HepG2 (cell line): ENCODE measurements around the gene DDX11. TPM values are rescaled to one million over a fixed set of nuclear protein-coding genes. Genes with fewer than 3 reads are reported as not detected.
"Not testable (repeated sequence)": the region's sequence is repeated elsewhere in the genome, so short reads cannot be mapped to it uniquely, and the experiment has no call there.

ENCODE experiments used
- ATAC-seq: fragments of 200-7000 bp; cut with Tn5 transposase; 3 replicates; pipeline ENCODE4 v1.9.1; 2020; ENCODE audit warnings: mild to moderate bottlenecking, moderate library complexity
- BruUV-seq: library from RNA; stranded (reverse); fragments of 400-500 nt; replicated peaks from 2 replicates; lab custom pipeline; 2021; lab: Mats Ljungman, UMichigan
- CTCF ChIA-PET: fragments of 300-600 bp; formaldehyde crosslinking; extraction: SDS; loops from one replicate; lab custom pipeline; 2021; ENCODE audit warnings: low total read pairs, inconsistent platforms, low intra/inter-chr PET ratio; lab: Yijun Ruan, JAX
- POLR2A ChIA-PET: fragments of 350-600 bp; sonication (Branson Sonifier 250); formaldehyde crosslinking; loops from one replicate; lab custom pipeline; 2020; ENCODE audit warnings: antibody characterized with exemption, inconsistent platforms; lab: Yijun Ruan, JAX
- DNase-seq: peaks from one replicate; pipeline ENCODE4 v3.0.0-alpha.2; 2015; ENCODE audit warnings: low spot score
- FAIRE-seq: peaks from 3 replicates; lab custom pipeline; 2011; peaks lifted over from hg19 to GRCh38; lab: Jason Lieb, UNC
- H2AFZ ChIP-seq: one replicate; pipeline ENCODE4 v1.6.1; 2011; ENCODE audit warnings: low read length, inconsistent platforms
- H3K27ac ChIP-seq: fragments of 300-600 bp; 3 replicates; pipeline ENCODE4 v1.8.0; 2011; ENCODE audit warnings: mixed run types, mild to moderate bottlenecking, mixed read lengths, low read length, inconsistent platforms; ENCODE audit not compliant: insufficient read depth; ENCODE audit errors: extremely low read length
- H3K27me3 ChIP-seq, 2 experiments: fragments of 200-600 bp in 1 of 2; 2 replicates in 1 of 2; 3 replicates in 1 of 2; pipeline versions ENCODE4 v1.6.0 to v1.8.0; 2011; ENCODE audit warnings: low read length in 2 of 2, mild to moderate bottlenecking in 2 of 2, moderate library complexity in 2 of 2, inconsistent platforms in 1 of 2; ENCODE audit not compliant: insufficient read depth in 2 of 2, control insufficient read depth in 1 of 2
- H3K36me3 ChIP-seq, 2 experiments: fragments of 200-600 bp in 1 of 2; replicated peaks in 1 of 2; 2 replicates in 1 of 2; 3 replicates in 1 of 2; pipeline versions ENCODE4 v1.5.1 to v1.8.0; 2011; ENCODE audit warnings: low read length in 2 of 2, inconsistent platforms in 1 of 2; ENCODE audit not compliant: insufficient read depth in 2 of 2, control insufficient read depth in 1 of 2
- H3K4me1 ChIP-seq: 2 replicates; pipeline ENCODE4 v1.5.1; 2012; ENCODE audit warnings: low read length, inconsistent platforms; ENCODE audit not compliant: insufficient read depth
- H3K4me2 ChIP-seq: 2 replicates; pipeline ENCODE4 v1.6.0; 2011; ENCODE audit warnings: low read depth, low read length, inconsistent platforms
- H3K4me3 ChIP-seq, 3 experiments: fragments of 200-600 bp in 1 of 3; sonication (generic), shearing (Covaris generic) in 1 of 3; replicated peaks in 1 of 3; 2 replicates each; pipeline ENCODE4 v1.5.1; 2011 to 2016; ENCODE audit warnings: low read length in 3 of 3, inconsistent platforms in 2 of 3, low read depth in 2 of 3, mild to moderate bottlenecking in 2 of 3, control low read depth in 1 of 3, mixed read lengths in 1 of 3; ENCODE audit not compliant: insufficient read depth in 1 of 3
- H3K79me2 ChIP-seq: one replicate; pipeline ENCODE4 v1.6.1; 2011; ENCODE audit warnings: low read length, inconsistent platforms; ENCODE audit not compliant: insufficient read depth
- H3K9ac ChIP-seq: 2 replicates; pipeline ENCODE4 v1.6.0; 2011; ENCODE audit warnings: mild to moderate bottlenecking, low read depth, low read length, inconsistent platforms; ENCODE audit not compliant: insufficient read depth
- H3K9me3 ChIP-seq: 2 replicates; pipeline ENCODE4 v1.5.1; 2012; ENCODE audit warnings: mild to moderate bottlenecking, low read length
- H4K20me1 ChIP-seq: 2 replicates; pipeline ENCODE4 v1.6.0; 2011; ENCODE audit warnings: inconsistent platforms, mild to moderate bottlenecking, low read length, moderate library complexity; ENCODE audit not compliant: insufficient read depth
- WGBS: methylation state at CpG from one replicate; pipeline ENCODE4 v1.1.6; 2017; ENCODE audit warnings: low lambda C conversion rate; 5-methylcytosine and 5-hydroxymethylcytosine counted together
- in situ Hi-C: cut with HindIII; loops from 2 replicates; pipeline ENCODE4 v1.10.0; 2017; ENCODE audit warnings: low pct_unique_long_range_greater_than_20kb; ENCODE audit not compliant: extremely low pct_ligation_motif_present
- intact Hi-C: fragments of 100-400 bp; cut with micrococcal nuclease; formaldehyde crosslinking; loops from one replicate; pipeline ENCODE4 v1.10.0; 2022; ENCODE audit not compliant: unreplicated experiment
- polyA plus RNA-seq, 8 experiments: library from polyadenylated mRNA; depleted of rRNA in 3 of 8; stranded (reverse) in 7 of 8; unstranded in 1 of 8; fragments of >200 nt; fragmentation: Illumina TruSeq in 4 of 8; extraction: Trizol in 4 of 8; gene quantifications; 2 replicates each; pipeline versions ENCODE4 v1.2.1 to v1.2.3, GENCODE V29; 2011 to 2016; ENCODE audit warnings: low read depth in 4 of 8, missing spikeins in 1 of 8, mixed read lengths in 1 of 8; ENCODE audit not compliant: insufficient read depth in 1 of 8
- total RNA-seq, 5 experiments: library from RNA; depleted of rRNA; stranded (reverse); fragments of >200 nt; fragmentation: Illumina TruSeq; extraction: Trizol; gene quantifications; 2 replicates each; pipeline ENCODE4 v1.2.3, GENCODE V29; 2016; ENCODE audit warnings: low read depth in 1 of 5

The DDX11 gene
- total and polyA plus RNA-seq, 2 of the 13 experiments (the other 11 are each of a cell fraction or from before 2014, with no cell fraction given): 23.9 to 40.8 TPM

GRCh38 chr12:31115092-31115601 is 41.5 kb downstream of the DDX11 start:
- POLR2A ChIA-PET: not testable (repeated sequence)

GRCh38 chr12:31116846-31117202 is 43.2 kb downstream of the DDX11 start:
- DNase-seq, H3K9ac ChIP-seq, POLR2A ChIA-PET, H3K9me3 ChIP-seq, H3K36me3 ChIP-seq, FAIRE-seq, H3K4me1 ChIP-seq, H3K27me3 ChIP-seq, H3K79me2 ChIP-seq, BruUV-seq, H3K27ac ChIP-seq, H4K20me1 ChIP-seq: not testable (repeated sequence)
- CTCF ChIA-PET: interaction anchor here (1.3 to 1.5 kb wide), 2 partner anchors 122 to 155 kb away, joined by 3 to 4 read pairs; no protein-coding TSS in a partner anchor
- in situ Hi-C loops (loop anchor here (10.0 kb wide), 1 partner anchor 118 kb away; no protein-coding TSS in a partner anchor), intact Hi-C loops (loop anchor here (2.0 kb wide), 2 partner anchors 122 to 132 kb away; no protein-coding TSS in a partner anchor)
- Histone ChIP-seq H2AFZ (peak overlapping the region; percentile 27), H3K4me3 (0 out of 6 replicates have a peak overlapping the region, but pooled peaks of 1 of the 3 experiments have one; percentile 69), H3K4me2 (peak overlapping the region; percentile 77)
- 10% methylated on average over 7 of the region's 7 CpGs for WGBS
- peak; percentile 53 for ATAC-seq

More at GRCh38 chr12:31115092-31115601, 41.5 kb downstream of the DDX11 start:
- H4K20me1 ChIP-seq, H3K27ac ChIP-seq, BruUV-seq, intact Hi-C loops, H3K4me3 ChIP-seq, H3K27me3 ChIP-seq, H3K36me3 ChIP-seq, CTCF ChIA-PET, ATAC-seq, H3K4me2 ChIP-seq, FAIRE-seq, DNase-seq, H3K79me2 ChIP-seq, H2AFZ ChIP-seq, H3K9ac ChIP-seq, H3K9me3 ChIP-seq: not testable (repeated sequence)
- peaks cover 14% of the 10 kb centered on the region for H3K4me1 ChIP-seq
- in situ Hi-C loops: loop anchor here (10.0 kb wide), 1 partner anchor 120 kb away; no protein-coding TSS in a partner anchor
- 60% methylated on average over 3 of the region's 3 CpGs for WGBS
